Mesenteric fat pad (tissue), 1 donor: ENCODE data around the gene SENP5. TPM values are rescaled to one million over a fixed set of nuclear protein-coding genes. Genes with fewer than 3 reads are reported as not detected.
"Not testable (repeated sequence)": the region's sequence is repeated elsewhere in the genome, so short reads cannot be mapped to it uniquely, and the experiment has no call there.

Experiments
- DNase-seq: peaks from one replicate; pipeline ENCODE4 v3.0.0-alpha.2; 2020; ENCODE audit warnings: low spot score
- total RNA-seq: library from RNA; stranded (reverse); fragmentation: NEBNext Ultra II Directional; extraction: Animal tissue kit (Norgen Biotek cat#: 25700); gene quantifications from one replicate; pipeline ENCODE4 v1.2.1, GENCODE V29; 2021
- donor health status: DM: yes; HTN: yes; CAD: no.

SENP5 gene
- total RNA-seq, 1 donor from 2014 or later: 38.2 TPM

DNA sequence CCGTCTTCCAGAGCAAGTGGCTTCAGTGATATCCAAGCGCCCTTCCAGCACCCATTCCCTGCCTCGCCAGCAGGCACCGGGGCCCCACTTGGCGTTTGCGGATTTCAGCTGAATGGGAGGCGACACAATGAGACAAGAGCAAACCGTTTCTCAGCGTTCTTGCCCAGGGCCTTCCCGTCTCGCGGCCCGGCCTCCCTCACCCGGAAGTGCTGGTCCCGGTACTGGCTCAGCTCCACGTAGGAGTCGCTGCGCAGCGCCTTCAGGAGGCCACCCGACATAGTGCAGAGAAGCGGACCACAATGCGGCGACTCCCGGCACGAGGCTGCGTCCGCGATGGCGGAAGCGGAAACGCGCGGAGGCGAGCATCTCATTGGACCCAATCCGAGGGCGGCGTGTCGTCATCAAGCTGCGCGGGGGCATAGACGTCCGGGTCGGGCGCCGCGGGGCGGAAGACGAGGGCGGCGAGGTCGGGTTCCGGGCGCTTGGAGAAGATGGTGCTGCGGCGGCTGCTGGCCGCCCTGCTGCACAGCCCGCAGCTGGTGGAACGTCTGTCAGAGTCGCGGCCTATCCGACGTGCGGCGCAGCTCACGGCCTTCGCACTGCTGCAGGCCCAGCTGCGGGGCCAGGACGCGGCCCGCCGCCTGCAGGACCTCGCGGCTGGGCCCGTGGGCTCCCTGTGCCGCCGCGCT is 74.7 kb downstream of the SENP5 start, which contains the start of gene NCBP2:
Gene NCBP2 (minus strand): TSS at position 303 of the 689 bp plus-strand sequence. CDS start 25 bp downstream, at position 278.
- peak; percentile 100 for DNase-seq

- no peak for DNase-seq
Measured at GRCh38 chr3:196942915-196943277, 75.2 kb downstream of the SENP5 start.

DNA sequence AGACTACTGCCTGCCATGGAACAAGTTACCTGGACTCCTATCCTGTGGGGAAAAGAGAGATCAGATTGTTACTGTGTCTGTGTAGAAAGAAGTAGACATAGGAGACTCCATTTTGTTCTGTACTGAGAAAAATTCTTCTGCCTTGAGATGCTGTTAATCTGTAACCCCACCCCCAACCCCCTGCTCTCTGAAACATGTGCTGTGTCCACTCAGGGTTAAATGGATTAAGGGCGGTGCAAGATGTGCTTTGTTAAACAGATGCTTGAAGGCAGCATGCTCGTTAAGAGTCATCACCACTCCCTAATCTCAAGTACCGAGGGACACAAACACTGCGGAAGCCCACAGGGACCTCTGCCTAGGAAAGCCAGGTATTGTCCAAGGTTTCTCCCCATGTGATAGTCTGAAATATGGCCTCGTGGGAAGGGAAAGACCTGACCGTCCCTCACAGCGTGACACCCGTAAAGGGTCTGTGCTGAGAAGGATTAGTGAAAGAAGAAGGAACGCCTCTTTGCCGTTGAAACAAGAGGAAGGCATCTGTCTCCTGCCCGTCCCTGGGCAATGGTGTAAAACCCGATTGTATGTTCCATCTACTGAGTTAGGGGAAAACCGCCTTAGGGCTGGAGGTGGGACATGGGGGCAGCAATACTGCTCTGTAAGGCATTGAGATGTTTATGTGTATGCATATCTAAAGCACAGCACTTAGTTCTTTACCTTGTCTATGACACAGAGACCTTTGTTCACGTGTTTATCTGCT is 76.5 kb downstream of the SENP5 start:
- not testable (repeated sequence) for DNase-seq

GRCh38 chr3:196947136-196947859 is 79.6 kb downstream of the SENP5 start:
- DNase-seq: no peak

DNA sequence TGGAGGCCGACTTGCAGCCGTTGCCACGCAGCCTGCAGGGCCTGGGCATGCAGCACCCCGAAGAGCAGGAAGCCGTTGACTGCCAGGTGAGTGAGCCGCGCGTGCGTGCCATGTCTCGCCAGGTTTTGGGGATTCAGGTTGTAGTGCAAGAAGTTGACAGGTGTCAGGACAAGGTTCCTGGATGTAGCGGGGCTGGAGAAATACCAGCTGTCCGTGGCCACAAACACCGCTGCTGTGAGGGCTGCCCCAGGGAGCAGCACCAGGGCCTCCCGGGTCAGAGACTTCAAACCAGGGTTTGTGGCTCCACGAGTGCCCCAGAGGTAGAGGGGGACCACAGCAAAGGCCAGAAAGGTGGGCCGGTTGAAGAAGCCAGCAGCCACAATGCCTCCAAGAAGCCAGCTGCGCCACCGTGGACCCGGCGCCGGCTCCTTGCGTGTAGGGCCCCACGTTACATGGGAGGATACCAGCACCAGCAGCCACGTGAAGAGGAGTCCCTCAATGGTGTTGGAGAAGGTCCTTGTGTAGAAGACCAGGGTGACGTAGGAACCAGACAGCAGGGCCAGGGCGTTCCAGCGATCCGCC is 80.2 kb downstream of the SENP5 start:
- DNase-seq: no peak

DNA sequence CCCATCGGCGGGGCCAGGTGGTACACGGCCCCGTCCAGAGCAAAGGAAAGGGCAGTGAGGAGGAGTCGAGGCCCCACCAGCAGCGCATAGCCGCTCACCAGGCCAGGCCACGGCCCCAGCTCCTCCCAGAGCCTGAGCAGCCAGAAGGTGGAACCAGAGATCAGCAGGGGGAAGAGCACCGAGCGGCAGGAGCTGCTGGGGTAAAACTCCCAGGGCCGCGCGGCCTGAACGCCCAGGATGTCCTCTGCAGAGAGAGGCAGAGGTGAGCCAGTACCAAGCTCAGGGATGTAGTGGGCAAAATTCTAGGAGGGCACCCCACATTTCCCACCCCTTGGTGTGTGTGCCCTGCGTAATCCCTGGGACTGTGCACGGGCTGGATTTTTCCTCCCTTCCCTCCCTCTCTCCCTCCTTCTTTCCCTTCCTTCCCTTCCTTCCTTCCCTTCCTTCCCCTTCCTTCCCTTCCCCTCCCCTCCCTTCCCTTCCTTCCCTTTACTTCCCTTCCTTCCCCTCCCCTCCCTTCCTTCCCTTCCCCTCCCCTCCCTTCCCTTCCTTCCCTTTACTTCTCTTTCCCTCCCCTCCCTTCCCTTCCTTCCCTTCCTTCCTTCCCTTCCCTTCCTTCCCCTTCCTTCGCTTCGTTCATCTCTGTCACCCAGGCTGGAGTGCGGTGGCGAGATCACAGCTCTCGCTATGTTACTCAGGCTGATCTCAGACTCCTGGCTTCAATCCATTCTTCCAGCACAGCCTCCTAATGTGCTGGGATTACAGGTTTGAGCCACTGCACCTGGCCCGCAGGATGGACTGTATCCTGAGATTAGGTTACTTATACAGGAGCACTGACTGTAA is 80.9 kb downstream of the SENP5 start:
- DNase-seq: no peak

DNA sequence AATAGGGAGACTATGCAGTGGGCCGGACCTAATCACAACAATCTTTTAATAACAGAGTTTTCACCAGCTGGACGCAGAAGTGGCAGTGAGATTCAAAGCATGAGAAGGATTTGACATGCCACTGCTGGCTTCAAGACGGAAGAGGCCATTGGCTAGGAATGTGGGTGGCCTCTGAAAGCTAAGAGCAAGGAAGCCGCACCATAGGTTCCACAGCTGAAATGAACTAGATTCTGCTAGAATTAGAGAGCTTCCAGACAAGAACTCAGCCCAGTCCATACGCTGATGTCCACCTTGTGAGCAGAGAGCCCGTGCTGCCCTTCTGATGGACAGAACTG is 81.5 kb downstream of the SENP5 start:
- no peak for DNase-seq

GRCh38 chr3:196949750-196950149 is 82.0 kb downstream of the SENP5 start:
- no peak for DNase-seq

- DNase-seq: no peak
Measured at GRCh38 chr3:196951371-196951770, 83.7 kb downstream of the SENP5 start.

DNA sequence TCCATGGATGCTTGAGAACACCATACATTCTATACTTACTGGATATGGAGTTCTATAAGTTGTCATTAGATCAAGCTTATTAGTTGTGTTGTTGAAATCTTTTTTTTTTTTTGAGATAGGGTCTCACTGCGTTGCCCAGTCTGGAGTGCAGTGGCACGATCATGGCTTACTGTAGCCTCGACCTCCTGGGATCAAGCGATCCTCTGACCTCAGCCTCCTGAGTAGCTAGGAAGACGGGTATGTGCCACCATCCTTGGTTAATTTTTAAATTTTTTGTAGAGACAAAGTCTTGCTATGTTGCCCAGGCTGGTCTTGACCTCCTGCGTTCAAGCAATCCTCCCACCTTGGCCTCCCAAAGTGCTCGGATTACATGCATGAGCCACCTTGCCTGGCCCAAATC is 87.1 kb downstream of the SENP5 start:
- no peak for DNase-seq

DNA sequence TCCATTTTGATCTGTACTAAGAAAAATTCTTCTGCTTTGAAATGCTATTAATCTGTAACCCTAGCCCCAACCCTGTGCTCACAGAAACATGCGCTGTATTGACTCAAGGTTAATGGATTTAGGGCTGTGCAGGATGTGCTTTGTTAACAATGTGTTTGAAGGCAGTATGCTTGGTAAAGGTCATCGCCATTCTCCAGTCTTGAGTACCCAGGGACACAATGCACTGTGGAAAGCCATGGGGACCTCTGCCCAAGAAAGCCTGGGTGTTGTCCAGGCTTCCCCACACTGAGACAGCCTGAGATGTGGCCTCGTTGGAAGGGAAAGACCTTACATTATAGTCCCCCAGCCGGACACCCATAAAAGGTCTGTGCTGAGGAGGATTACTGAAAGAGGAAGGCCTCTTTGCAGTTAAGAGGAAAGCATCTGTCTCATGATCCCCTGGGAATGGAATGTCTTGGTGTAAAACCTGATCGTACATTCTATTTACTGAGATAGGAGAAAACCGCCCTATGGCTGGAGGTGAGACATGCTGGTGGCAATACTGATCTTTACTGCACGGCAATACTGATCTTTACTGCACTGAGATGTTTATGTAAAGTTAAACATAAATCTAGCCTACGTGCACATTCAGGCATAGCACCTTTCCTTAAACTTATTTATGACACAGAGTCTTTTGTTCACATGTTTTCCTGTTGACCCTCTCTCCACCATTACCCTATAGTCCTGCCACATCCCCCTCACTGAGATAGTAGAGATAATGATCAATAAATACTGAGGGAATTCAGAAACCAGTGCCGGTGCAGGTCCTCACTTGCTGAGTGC is 94.6 kb downstream of the SENP5 start:
- DNase-seq: peak; percentile 37

DNA sequence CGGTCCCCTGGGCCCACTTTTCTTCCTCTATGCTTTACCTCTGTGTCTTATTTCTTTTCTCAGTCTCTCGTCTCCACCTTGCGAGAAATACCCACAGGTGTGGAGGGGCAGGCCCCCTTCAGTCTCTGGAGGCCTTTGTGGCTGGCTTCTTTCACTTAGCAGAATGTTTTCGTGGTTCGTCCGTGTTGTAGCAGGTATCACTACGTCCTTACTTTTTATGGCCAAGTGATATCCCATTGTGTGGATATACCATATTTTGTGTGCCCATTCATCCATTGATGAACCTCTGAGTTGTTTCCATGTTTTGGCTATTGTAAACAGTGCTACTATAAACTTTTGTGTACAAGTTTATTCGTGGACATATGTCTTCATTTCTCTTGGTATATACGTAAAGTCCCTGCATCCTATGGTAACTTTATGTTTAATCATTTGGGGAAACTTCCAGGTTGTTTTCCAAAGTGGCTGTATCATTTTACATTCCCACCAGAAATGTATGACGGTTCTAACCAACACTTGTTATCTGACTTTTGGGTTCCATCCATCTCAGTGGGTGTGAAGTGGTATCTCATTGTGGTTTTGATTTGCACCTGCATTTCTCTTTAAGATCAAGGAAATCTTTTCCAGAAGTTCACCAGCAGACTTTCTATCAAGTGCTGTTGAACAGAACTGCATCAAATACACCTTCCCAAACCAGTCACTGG is 95.4 kb downstream of the SENP5 start:
- no peak for DNase-seq

DNA sequence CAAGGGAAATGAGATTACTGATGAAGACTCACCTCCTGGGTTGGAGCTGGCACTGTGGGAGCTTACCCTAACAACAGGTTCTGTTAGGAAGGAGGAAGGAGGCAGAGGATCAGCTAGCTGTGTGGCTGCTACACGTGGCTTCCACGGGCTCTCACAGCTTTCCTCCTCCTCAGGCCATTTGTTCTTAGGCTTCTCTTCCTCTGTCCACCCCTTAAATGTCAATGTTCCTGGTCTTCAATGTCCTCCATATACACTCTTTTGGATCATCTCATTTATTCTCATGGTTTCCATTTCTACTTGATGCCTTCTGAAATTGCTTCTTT is 95.9 kb downstream of the SENP5 start:
- DNase-seq: no peak

GRCh38 chr3:196965112-196965803 is 97.5 kb downstream of the SENP5 start:
- DNase-seq: no peak

GRCh38 chr3:196965804-196966173 is 98.1 kb downstream of the SENP5 start:
- peak; percentile 62 for DNase-seq

DNA sequence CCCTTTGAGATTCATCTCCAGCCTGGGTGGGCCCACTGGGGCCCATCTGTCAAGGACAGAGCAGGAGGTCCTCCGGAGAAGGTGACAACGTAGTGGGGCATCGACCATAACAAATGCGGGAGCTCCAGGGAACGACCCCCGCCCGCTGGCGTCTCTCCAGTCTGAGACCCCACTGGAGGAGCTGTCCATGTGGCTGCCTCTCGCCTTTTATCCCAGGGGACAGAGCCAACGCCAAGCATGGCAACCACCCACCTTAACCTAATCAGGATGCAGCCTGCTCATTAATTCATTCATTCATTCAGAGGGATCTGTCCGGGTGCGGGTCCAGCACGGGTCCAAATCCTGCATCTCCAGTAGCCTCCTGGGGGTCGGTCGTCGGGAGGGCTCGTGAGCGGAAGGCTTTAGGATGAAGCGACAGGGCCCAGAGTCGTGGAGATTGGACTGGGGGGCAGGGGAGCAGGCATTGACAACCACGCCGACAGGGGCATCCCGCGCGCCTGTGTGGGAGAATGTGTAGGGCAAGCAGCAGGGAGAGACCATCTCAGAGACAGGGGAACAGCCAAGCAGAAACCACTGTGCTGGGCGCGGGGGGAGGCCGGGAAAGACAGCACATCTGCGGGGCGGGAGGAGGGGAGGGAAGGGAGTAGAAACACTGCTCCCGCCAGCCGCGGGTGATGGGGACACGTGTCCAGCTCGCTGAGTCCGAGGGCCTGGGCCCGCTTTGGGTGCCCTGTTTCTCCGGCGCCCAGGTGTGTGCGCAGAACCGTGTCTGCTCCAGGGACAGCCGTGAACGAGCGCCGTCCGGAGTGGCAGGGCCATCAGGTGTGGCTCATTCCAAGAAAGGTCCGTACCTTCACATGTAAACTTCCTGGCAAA is 99.0 kb downstream of the SENP5 start:
- DNase-seq: peak; percentile 88

DNA sequence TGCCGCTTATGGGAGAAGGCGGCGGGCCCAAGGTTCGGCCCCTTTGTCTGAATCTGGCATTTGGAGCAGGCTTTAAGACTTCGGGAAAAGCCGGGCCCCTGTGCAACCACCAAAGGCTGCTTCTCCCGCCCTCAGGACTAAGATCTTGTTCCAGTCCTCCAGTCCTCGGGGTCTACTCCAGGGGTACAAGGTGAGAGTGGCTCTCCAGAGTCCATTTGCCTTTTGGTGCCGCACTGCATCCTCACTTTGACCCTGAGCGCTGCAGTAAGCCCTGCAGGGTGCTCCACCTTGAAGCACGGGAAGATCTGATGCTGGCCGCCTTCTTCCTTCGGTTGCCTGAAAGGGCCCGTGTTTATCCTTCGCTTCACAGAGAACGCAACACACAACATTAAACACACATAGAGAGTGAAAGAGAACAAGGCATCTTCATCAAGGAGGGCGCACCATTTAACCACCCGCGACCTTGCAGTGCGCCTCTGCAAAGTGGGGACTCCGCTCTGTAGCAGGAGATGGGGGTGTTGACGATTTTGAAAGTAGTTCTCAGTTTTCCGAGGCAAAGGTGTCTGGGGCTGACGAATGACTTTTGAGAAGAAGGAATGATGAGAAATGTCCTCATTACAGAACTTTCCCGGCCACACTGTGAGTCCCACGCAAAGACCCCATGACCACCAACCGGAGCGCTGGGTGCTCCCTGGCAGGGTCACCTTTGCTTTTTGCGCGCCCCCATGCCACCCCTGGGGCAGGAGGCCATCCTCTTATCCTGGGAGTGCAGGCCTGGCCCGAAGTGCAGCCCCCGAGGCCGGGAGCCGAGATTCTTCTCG is 99.9 kb downstream of the SENP5 start:
- no peak for DNase-seq
